Fibroblast of mammary gland (primary cell): ENCODE results near the gene DICER1.

ENCODE experiments used
- DNase-seq: peaks from one replicate; pipeline ENCODE4 v3.0.0-alpha.2; 2010; ENCODE audit warnings: low read depth
- H3K4me3 ChIP-seq: 2 replicates; pipeline ENCODE4 v1.5.1; 2011; ENCODE audit warnings: low read depth, mild to moderate bottlenecking, low read length, moderate library complexity; ENCODE audit not compliant: control insufficient read depth
- TF ChIP-seq, protein P1 (sequence below): conservative IDR thresholded peaks from 2 replicates; pipeline ENCODE4 v1.5.1; 2011; ENCODE audit warnings: low read depth, low read length, inconsistent platforms; ENCODE audit not compliant: control insufficient read depth, insufficient read depth

Gene DICER1

DNA sequence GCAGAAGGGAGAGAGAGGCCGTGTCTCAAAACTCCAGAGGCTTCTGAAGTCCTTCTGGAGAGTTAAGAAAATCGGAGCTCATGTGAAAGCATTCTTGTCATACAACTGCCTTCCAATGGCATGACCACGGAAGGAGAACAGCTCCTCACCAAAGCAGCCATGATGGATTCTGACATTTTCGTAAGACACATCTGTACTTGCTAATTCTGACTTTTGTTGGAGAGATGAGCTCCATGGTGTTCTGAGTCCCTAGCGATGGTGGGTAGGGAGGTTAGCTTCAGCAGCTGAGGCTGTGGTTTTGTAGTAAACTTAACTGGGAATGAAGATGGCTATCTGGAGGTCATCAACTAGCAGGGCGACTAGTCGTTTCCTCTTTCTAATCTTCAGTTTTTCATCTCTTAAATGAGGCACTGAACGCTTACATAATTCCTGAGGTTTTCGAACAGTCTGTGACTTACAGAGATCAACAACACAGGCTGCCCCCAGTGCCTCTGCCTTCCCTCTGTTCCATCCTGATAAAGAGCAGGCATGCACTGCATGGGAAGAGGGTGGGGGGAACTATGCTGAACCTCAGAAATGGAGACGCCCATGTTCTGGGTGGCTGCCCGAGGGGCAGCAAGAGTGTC is 28.6 kb upstream of the DICER1 start:
- TF ChIP-seq, protein P1, sequence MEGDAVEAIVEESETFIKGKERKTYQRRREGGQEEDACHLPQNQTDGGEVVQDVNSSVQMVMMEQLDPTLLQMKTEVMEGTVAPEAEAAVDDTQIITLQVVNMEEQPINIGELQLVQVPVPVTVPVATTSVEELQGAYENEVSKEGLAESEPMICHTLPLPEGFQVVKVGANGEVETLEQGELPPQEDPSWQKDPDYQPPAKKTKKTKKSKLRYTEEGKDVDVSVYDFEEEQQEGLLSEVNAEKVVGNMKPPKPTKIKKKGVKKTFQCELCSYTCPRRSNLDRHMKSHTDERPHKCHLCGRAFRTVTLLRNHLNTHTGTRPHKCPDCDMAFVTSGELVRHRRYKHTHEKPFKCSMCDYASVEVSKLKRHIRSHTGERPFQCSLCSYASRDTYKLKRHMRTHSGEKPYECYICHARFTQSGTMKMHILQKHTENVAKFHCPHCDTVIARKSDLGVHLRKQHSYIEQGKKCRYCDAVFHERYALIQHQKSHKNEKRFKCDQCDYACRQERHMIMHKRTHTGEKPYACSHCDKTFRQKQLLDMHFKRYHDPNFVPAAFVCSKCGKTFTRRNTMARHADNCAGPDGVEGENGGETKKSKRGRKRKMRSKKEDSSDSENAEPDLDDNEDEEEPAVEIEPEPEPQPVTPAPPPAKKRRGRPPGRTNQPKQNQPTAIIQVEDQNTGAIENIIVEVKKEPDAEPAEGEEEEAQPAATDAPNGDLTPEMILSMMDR, result no peak
- no peak overlapping the region for H3K4me3 ChIP-seq
- DNase-seq, result no peak

- DNase-seq, result peak; percentile 79
- no peak overlapping the region for H3K4me3 ChIP-seq
- TF ChIP-seq, protein P1, result no peak
Observed at GRCh38 chr14:95185033-95185766, 27.9 kb upstream of the DICER1 start.

DNA sequence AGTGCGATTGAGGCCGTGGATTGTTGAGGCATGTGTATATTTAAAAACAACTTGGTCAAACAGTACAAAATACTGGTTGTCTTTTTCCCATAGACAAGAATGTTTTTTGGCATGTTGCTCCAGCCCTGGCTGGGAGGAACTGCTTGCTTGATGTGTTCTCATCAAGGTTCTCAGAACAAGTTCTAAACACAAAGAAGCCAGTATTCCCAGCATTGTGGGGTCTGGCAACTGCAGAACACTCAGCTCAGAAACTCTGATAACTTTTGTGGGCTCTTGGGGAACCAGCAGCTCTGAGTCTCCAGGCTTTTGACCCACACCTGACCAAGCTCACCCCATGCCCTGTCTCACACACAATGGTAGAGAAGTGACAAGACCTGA is 27.1 kb upstream of the DICER1 start:
- DNase-seq, result no peak
- TF ChIP-seq, protein P1, result no peak
- H3K4me3 ChIP-seq, result no peak overlapping the region

DNA sequence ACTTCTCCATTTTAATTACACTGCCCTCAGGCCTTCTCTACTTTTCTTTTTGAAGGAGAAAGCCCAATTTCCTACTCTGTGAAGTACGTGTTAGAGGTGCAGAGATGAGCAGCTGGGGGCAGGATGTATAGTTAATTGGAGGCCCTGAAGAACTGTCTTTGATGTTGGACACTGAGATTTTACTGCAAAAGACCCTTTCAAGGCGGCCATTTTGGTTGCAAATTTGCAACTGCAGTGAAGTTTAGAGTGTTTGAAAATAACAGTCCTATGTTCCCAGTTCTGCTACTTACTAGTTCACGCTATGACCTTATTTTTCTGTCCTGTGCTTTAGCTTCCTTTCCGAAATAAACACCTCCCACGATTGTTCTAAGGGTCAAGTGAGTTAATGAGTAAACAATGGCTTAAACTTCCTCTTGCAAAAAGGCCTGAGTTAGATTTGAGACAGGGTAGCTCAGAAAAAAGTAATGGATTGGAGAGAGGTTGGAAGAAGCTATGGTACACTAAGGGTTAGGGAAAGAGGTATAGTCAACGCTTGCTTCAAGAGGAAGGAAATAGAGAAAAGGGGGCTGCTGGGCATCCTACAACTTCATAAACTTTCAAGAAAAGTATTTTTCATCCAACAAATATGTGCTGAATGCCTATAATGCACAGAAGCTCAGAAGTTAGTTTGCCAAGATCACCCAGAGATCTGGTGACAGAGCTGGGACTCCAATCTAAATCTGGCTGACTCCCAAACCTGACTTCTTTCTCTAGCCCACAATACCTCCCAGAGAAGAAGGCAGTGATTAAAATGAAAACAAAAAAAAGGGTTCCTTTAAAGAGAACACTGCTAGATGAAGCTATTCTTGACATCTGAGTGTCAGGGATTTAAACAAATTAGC is 26.4 kb upstream of the DICER1 start:
- H3K4me3 ChIP-seq, result no peak overlapping the region
- TF ChIP-seq, protein P1, result no peak
- no peak for DNase-seq

- no peak for DNase-seq
- TF ChIP-seq, protein P1, result no peak
- H3K4me3 ChIP-seq, result no peak overlapping the region
Observed at GRCh38 chr14:95183082-95183481, 25.8 kb upstream of the DICER1 start.

DNA sequence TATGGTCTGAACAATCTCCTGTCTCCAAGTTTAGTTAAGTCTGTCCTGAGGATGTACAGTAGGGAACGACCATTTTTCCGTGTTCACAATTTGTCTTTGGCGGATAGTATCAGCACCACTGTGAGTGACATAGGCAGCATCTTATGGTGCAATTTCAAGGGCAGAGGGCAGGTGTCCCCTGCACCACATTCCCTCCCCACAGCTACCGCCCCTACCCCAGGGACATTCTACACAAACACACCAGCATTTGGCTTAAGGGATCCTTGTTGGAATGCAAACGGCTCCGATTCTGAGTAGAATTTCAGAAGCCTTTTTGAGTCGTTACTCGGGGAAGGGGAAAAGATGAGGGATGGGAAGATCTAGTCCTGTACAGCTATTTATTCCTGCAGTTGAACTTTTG is 25.1 kb upstream of the DICER1 start:
- no peak overlapping the region for H3K4me3 ChIP-seq
- DNase-seq, result no peak
- TF ChIP-seq, protein P1, result no peak
